ENCODE results near the gene ALOXE3. TPM values are rescaled to one million over a fixed set of nuclear protein-coding genes. Genes with fewer than 3 reads are reported as not detected.

The ALOXE3 gene
- total and polyA plus RNA-seq, 4 donors, result 0.12 to 0.68 (median 0.28) TPM; not detected in 1

- Histone ChIP-seq H3K27me3 (ENCODE audit: control insufficient read depth in 3 of 3, insufficient read depth in 3 of 3, low read length in 2 of 3) (peaks cover 0 to 50% (median 47%) of the 10 kb centered on the region in 3 donors), H3K4me3 (no peak overlapping the region), H3K9ac (ENCODE audit: insufficient read depth in 1 of 2, low read length in 2 of 2) (no peak overlapping the region), H3K9me3 (ENCODE audit: control insufficient read depth in 4 of 4, insufficient read depth in 3 of 4, low read length in 3 of 4) (no peaks in the 10 kb centered on the region), H3K36me3 (ENCODE audit: control insufficient read depth in 4 of 4, insufficient read depth in 4 of 4, low read length in 4 of 4) (no peaks in the 10 kb centered on the region), H3K27ac (ENCODE audit: low read depth in 1 of 2, low read length in 1 of 2) (no peak overlapping the region), H3K4me1 (ENCODE audit: control insufficient read depth in 5 of 5, insufficient read depth in 5 of 5, low read length in 5 of 5) (peaks cover 0 to 9% (median 4%) of the 10 kb centered on the region in 5 donors)
- 47 to 64% methylated on average over 6 of the region's 6 CpGs for WGBS, 2 donors
- DNase-seq, result no peak
- TF ChIP-seq, protein P1, sequence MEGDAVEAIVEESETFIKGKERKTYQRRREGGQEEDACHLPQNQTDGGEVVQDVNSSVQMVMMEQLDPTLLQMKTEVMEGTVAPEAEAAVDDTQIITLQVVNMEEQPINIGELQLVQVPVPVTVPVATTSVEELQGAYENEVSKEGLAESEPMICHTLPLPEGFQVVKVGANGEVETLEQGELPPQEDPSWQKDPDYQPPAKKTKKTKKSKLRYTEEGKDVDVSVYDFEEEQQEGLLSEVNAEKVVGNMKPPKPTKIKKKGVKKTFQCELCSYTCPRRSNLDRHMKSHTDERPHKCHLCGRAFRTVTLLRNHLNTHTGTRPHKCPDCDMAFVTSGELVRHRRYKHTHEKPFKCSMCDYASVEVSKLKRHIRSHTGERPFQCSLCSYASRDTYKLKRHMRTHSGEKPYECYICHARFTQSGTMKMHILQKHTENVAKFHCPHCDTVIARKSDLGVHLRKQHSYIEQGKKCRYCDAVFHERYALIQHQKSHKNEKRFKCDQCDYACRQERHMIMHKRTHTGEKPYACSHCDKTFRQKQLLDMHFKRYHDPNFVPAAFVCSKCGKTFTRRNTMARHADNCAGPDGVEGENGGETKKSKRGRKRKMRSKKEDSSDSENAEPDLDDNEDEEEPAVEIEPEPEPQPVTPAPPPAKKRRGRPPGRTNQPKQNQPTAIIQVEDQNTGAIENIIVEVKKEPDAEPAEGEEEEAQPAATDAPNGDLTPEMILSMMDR (IDR thresholded peaks at IDR 0.05; ENCODE audit: control extremely low read depth, extremely low read depth), result no peak
- ATAC-seq (ENCODE audit: insufficient read depth, low FRiP score), result no peak
These were observed 53.7 kb downstream of the ALOXE3 start for GRCh38 chr17:8064561-8065019.

DNA sequence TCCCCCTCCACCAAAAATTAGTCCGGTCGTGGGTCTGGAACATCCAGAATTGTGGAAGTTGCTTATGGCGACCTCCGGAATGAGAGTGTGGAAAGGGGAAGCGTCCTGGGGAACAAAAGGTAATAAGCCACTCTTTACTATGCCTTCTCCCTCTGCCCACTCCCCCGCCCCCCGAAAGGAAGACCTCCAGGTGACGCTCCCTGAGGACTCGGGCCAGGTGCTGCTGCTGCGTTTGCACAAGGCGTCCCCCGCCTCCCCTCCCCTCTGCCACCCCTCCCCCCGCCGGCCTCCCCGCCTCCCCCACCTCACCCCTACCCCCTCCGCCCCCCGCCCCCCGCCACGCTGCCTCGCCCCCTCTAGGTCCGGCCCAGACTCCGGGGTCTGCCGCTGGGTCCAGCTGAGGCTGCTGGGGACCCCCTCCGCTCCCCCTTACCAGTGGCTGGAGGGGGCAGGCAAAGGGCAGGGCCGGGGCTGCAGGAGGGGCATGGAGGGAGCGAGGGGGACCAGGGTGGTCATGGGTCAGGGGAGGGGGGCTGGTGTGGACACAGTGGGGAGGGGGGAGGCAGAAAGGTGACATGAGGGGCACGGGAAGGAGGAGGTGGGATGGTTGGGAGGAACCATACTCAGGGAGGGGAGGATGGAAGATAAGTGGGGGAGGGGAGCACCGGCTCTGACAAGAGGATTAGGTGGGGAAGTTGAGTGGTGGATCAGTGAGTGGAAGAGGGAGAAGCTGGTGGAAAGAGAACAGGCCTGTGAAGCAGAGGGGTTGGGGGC, 54.4 kb downstream of the ALOXE3 start:
- TF ChIP-seq, protein P1 (IDR thresholded peaks at IDR 0.05; ENCODE audit: control extremely low read depth, extremely low read depth), result no peak
- Histone ChIP-seq H3K9me3 (ENCODE audit: control insufficient read depth in 4 of 4, insufficient read depth in 3 of 4, low read length in 3 of 4) (no peaks in the 10 kb centered on the region), H3K36me3 (ENCODE audit: control insufficient read depth in 4 of 4, insufficient read depth in 4 of 4, low read length in 4 of 4) (no peaks in the 10 kb centered on the region), H3K4me3 (no peak overlapping the region), H3K27ac (ENCODE audit: low read depth in 1 of 2, low read length in 1 of 2) (no peak overlapping the region), H3K4me1 (ENCODE audit: control insufficient read depth in 5 of 5, insufficient read depth in 5 of 5, low read length in 5 of 5) (peaks cover 0 to 4% (median 3%) of the 10 kb centered on the region in 5 donors), H3K9ac (ENCODE audit: insufficient read depth in 1 of 2, low read length in 2 of 2) (no peak overlapping the region), H3K27me3 (ENCODE audit: control insufficient read depth in 3 of 3, insufficient read depth in 3 of 3, low read length in 2 of 3) (peaks cover 0 to 57% (median 53%) of the 10 kb centered on the region in 3 donors)
- 7 to 25% methylated on average over 16 to 27 of the region's 28 CpGs for WGBS, 2 donors
- DNase-seq (no peak), ATAC-seq (ENCODE audit: insufficient read depth, low FRiP score) (no peak)

GRCh38 chr17:8062807-8063483, 55.4 kb downstream of the ALOXE3 start:
- ATAC-seq (ENCODE audit: insufficient read depth, low FRiP score), result no peak
- Histone ChIP-seq H3K9ac (ENCODE audit: insufficient read depth in 1 of 2, low read length in 2 of 2) (no peak overlapping the region), H3K9me3 (ENCODE audit: control insufficient read depth in 4 of 4, insufficient read depth in 3 of 4, low read length in 3 of 4) (no peaks in the 10 kb centered on the region), H3K27ac (ENCODE audit: low read depth in 1 of 2, low read length in 1 of 2) (no peak overlapping the region), H3K4me3 (no peak overlapping the region), H3K27me3 (ENCODE audit: control insufficient read depth in 3 of 3, insufficient read depth in 3 of 3, low read length in 2 of 3) (peaks cover 0 to 63% (median 56%) of the 10 kb centered on the region in 3 donors), H3K36me3 (ENCODE audit: control insufficient read depth in 4 of 4, insufficient read depth in 4 of 4, low read length in 4 of 4) (no peaks in the 10 kb centered on the region), H3K4me1 (ENCODE audit: control insufficient read depth in 5 of 5, insufficient read depth in 5 of 5, low read length in 5 of 5) (peaks cover 0 to 4% (median 3%) of the 10 kb centered on the region in 5 donors)
- WGBS, 2 donors, result 35 to 37% methylated on average over 15 of the region's 15 CpGs
- no peak for DNase-seq
- TF ChIP-seq, protein P1 (IDR thresholded peaks at IDR 0.05; ENCODE audit: control extremely low read depth, extremely low read depth), result no peak

Data from lung (tissue), 12 donors.